ENCODE results near the gene ATP2C2.

Gene ATP2C2

DNA sequence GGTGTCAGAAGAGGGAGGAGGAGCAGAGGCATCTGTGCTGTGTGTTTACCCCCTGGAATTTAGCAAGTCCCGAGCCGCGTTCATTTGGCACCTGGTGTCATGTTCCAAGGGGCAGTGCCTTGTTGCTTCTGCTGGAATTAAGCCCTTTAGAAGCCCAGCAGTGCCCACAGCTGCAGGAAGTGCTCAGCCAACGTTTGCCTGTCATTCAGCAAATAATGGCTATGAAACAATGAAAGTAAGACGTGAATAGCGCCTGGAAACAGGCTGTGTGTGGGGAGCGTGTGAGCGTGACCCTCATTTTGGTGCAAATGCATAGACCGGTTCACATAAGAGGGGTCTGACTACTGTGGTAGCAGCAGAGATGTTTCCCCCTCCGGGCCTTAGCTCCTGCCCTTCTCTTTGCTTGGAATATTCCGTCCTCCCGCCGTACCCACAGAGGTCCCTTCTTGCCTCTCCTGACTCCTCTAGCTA is 5.8 kb upstream of the ATP2C2 start:
- Histone ChIP-seq H3K27me3 (ENCODE audit: insufficient read depth, low read length) (no peaks in the 10 kb centered on the region), H3K4me3 (ENCODE audit: low read depth, low read length, poor library complexity, severe bottlenecking) (no peak overlapping the region)

DNA sequence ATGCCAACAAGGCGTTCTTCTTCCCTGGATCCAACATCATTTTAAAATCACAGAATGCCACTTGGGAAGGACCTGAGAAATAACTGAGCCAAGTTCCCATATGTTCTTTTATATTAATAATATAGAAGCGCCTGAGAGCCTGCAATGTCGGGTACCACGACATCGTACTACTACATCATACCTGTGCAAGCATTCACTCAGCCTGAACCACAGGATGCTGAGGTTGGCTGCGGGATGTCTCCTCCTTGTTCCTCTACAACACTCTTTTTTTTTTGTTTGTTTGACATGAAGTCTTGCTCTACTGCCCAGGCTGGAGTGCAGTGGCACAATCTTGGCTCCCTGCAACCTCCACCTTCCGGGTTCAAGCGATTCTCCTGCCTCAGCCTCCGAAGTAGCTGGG is 2.1 kb upstream of the ATP2C2 start:
- no peaks in the 10 kb centered on the region for H3K4me1 ChIP-seq (ENCODE audit: insufficient read depth, low read length, severe bottlenecking)
- no peak overlapping the region for H2AFZ ChIP-seq (ENCODE audit: low read length)
- no peaks in the 10 kb centered on the region for H3F3A ChIP-seq (ENCODE audit: insufficient read depth, low read length)
- no peaks in the 10 kb centered on the region for H3K9me3 ChIP-seq (ENCODE audit: low read length)
- H3K4me3 ChIP-seq (ENCODE audit: low read depth, low read length, poor library complexity, severe bottlenecking) = no peak overlapping the region
- H3K9ac ChIP-seq (ENCODE audit: low read length) = no peak overlapping the region
- H3K4me2 ChIP-seq (ENCODE audit: low read length) = no peak overlapping the region
- no peaks in the 10 kb centered on the region for H4K20me1 ChIP-seq (ENCODE audit: insufficient read depth, low read length)
- no peak overlapping the region for H3K27ac ChIP-seq (ENCODE audit: low read depth, low read length, poor library complexity, severe bottlenecking)
- TF ChIP-seq EZH2 (IDR thresholded peaks at IDR 0.05; ENCODE audit: borderline replicate concordance, low read length) = no peak
- TF ChIP-seq, protein P1, sequence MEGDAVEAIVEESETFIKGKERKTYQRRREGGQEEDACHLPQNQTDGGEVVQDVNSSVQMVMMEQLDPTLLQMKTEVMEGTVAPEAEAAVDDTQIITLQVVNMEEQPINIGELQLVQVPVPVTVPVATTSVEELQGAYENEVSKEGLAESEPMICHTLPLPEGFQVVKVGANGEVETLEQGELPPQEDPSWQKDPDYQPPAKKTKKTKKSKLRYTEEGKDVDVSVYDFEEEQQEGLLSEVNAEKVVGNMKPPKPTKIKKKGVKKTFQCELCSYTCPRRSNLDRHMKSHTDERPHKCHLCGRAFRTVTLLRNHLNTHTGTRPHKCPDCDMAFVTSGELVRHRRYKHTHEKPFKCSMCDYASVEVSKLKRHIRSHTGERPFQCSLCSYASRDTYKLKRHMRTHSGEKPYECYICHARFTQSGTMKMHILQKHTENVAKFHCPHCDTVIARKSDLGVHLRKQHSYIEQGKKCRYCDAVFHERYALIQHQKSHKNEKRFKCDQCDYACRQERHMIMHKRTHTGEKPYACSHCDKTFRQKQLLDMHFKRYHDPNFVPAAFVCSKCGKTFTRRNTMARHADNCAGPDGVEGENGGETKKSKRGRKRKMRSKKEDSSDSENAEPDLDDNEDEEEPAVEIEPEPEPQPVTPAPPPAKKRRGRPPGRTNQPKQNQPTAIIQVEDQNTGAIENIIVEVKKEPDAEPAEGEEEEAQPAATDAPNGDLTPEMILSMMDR (IDR thresholded peaks at IDR 0.05; ENCODE audit: low read length) = no peak
- H3K79me2 ChIP-seq (ENCODE audit: insufficient read depth, low read length) = no peaks in the 10 kb centered on the region
- H3K9me2 ChIP-seq (ENCODE audit: low read depth, low read length) = no peaks in the 10 kb centered on the region
- no peaks in the 10 kb centered on the region for H3K27me3 ChIP-seq (ENCODE audit: insufficient read depth, low read length)
- no peaks in the 10 kb centered on the region for H3K36me3 ChIP-seq (ENCODE audit: insufficient read depth, low read length)

More for the DNA sequence above, 5.8 kb upstream of the ATP2C2 start:
- Histone ChIP-seq H3K27ac (ENCODE audit: low read depth, low read length, poor library complexity, severe bottlenecking) (no peak overlapping the region), H3K79me2 (ENCODE audit: insufficient read depth, low read length) (no peaks in the 10 kb centered on the region), H4K20me1 (ENCODE audit: insufficient read depth, low read length) (no peaks in the 10 kb centered on the region), H3K9ac (ENCODE audit: low read length) (no peak overlapping the region), H3F3A (ENCODE audit: insufficient read depth, low read length) (no peaks in the 10 kb centered on the region), H2AFZ (ENCODE audit: low read length) (no peak overlapping the region), H3K4me2 (ENCODE audit: low read length) (no peak overlapping the region), H3K4me1 (ENCODE audit: insufficient read depth, low read length, severe bottlenecking) (no peaks in the 10 kb centered on the region), H3K9me2 (ENCODE audit: low read depth, low read length) (no peaks in the 10 kb centered on the region), H3K9me3 (ENCODE audit: low read length) (no peaks in the 10 kb centered on the region), H3K36me3 (ENCODE audit: insufficient read depth, low read length) (no peaks in the 10 kb centered on the region)
- TF ChIP-seq EZH2 (IDR thresholded peaks at IDR 0.05; ENCODE audit: borderline replicate concordance, low read length) = no peak
- TF ChIP-seq, protein P1 (IDR thresholded peaks at IDR 0.05; ENCODE audit: low read length) = no peak

DNA sequence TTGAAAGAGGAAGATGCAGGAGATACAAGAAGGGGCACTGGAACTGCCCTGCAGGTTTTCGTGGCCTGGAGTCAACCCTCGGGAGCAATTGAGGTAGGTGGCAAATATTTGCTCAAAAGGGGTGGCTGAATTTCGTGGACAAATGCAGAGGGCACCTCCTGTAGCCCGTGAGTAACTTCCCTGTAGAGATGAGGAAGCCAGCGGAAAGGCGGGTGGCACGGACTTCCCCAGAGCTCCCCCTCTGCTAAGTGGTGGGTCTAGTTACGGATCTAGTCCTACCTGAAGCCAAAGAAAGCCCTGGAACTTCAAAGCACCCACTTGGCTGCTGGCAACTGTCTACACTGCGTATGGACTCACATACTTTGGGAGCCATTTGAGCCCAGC is 1.0 kb upstream of the ATP2C2 start:
- Histone ChIP-seq H3K4me2 (ENCODE audit: low read length) (no peak overlapping the region), H3K9me2 (ENCODE audit: low read depth, low read length) (no peaks in the 10 kb centered on the region), H3K36me3 (ENCODE audit: insufficient read depth, low read length) (no peaks in the 10 kb centered on the region), H3K27me3 (ENCODE audit: insufficient read depth, low read length) (no peaks in the 10 kb centered on the region), H3K4me1 (ENCODE audit: insufficient read depth, low read length, severe bottlenecking) (no peaks in the 10 kb centered on the region), H3F3A (ENCODE audit: insufficient read depth, low read length) (no peaks in the 10 kb centered on the region), H3K9me3 (ENCODE audit: low read length) (no peaks in the 10 kb centered on the region), H3K4me3 (ENCODE audit: low read depth, low read length, poor library complexity, severe bottlenecking) (no peak overlapping the region), H3K9ac (ENCODE audit: low read length) (no peak overlapping the region), H2AFZ (ENCODE audit: low read length) (no peak overlapping the region), H3K27ac (ENCODE audit: low read depth, low read length, poor library complexity, severe bottlenecking) (no peak overlapping the region), H4K20me1 (ENCODE audit: insufficient read depth, low read length) (no peaks in the 10 kb centered on the region), H3K79me2 (ENCODE audit: insufficient read depth, low read length) (no peaks in the 10 kb centered on the region)
- TF ChIP-seq, protein P1 (IDR thresholded peaks at IDR 0.05; ENCODE audit: low read length) = no peak
- TF ChIP-seq EZH2 (IDR thresholded peaks at IDR 0.05; ENCODE audit: borderline replicate concordance, low read length) = no peak

All from OCI-LY1 (cell line).